TTC549 (cell line): ENCODE results near the gene XIRP2.
"Not testable (repeated sequence)": the region's sequence is repeated elsewhere in the genome, so short reads cannot be mapped to it uniquely, and the experiment has no call there.

Source experiments
- FAIRE-seq: peaks from 2 replicates; lab custom pipeline; 2012; peaks lifted over from hg19 to GRCh38; lab: Jason Lieb, UNC

Gene XIRP2

DNA sequence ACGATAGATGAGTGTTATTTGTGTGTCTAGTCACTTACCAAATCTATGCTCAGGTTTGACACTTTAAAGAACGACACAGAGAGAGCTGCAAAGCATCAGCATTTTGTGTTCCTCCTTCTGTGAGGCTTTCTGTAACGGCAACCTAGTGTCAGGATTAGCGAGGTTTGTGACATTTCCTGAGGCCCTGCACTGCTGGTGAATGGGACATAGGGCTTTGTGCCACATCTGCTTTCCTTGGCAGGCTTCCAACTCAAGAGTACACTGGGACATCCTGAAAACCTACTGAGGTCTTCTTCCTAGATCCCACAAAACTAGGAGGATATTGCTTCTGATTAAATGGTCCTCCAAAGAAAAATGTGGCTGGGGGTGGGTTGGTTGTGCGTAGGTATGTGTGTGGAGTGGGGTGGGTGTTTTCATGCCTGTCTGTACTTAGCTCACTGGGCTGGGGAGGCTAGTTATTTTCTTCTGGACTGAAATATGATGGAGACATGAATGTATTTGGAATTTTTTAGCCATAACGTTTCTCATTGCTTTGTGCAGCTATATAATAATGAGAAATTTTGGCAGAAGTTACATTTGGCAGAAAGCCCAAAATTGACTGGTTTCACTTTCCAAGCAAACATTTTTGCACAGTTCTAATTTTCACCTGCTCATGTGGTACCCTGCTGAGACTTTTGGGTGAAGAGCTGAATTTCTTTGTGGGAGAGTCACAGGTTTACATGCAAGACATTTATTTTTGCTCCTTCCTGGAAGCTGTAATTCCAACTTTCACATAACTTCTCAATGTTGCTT lies 308.4 kb downstream of the XIRP2 start:
- no peak for FAIRE-seq

DNA sequence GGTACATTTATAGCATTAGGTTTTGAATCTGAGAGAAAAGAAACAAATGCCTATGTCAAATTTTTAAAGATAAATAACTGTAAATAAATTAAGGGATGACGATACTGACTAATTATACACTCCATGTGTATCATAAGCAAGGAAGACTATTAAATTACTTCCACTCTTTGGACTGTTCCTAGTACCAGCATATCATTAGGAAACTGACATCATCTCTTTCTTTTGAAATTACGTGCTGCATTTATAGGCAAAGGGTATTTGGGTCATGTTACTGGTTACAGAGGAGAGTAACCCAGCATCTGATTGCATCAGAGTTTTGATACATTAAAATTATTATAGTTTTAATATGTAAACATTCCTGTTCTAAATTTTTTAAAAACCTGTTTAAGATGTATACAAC lies 309.7 kb downstream of the XIRP2 start:
- FAIRE-seq = no peak

DNA sequence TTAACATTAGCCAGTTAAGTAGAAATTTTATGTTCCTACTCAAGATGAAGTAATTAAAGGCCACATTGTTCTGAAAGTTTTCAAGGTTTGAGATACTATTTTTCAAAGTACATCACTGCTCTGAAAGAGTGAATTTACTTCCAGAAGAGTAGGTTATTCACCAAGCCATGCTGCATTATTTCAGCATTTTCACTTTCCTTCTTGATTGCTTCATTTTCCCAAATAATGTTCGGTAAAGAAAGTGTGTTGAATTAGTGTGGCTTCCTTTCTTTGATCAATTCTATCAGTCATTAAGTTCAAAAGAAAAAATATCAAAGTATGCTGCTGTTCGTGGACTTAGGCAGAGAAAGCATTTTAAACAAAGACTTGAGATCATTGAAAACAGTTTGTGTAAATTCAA lies 310.3 kb downstream of the XIRP2 start:
- no peak for FAIRE-seq

DNA sequence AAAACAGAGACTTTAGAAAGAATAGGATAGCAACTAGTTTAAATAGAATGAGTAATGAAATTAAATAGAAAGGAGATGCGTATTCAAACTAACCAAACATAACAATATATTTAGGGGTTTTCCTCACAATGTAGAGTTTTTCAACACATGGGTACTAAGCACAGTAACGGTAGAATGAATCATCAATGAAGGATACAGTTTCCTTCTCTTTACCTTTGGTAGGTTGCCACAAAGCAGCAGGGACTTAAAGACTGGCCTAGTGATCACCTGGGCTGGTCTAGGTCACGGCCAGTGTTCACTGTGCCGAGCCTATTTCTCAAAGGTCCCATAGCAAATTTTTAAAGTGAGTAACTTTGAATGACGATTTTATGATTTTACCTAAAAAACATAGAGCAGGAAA lies 311.7 kb downstream of the XIRP2 start:
- FAIRE-seq = no peak

DNA sequence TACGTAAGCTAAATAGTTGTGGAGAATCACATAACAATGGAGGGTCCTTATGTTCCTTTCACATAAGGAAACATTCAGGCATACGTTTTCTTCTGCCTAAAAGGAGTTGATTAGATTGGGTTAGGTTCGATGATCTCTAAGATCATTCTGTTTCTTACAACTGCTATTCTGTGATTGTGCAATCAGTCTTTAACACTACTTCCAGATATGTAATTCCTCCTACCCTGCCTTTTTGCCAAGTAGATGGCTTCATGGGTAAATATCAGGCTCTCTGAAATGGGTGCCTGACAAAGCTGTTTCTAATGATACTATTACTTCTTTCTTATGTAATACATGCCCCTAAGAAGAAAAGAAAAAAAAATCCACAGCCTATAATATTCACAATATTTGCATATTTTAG lies 321.5 kb downstream of the XIRP2 start:
- no peak for FAIRE-seq

DNA sequence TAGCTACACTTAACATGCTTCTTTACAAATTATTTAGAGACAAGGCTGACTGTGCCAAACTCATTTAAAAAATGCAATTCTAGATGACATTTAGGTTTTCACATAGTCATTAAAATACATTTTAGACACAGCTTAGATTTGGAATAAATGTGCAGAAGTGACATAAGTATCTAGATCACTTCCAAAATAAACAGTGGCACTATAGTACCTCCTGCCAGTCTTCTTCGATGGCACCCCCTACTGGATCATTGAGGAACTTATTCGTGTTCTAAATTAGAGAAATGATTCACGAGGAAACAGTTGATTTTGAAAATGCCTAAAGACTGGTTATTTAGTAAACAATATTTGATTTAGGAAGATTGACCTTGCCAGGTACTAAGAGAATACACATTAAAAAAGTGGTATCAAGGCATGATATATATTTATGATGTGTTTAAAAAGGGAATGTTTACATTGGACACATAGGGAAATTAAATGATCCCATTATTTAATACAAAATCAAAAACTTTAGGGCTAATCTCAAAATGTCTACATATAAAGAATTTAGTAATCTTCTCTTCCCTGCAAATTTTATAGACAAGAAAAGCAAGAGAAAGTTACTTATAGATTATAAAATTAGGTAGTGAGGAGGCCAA lies 323.9 kb downstream of the XIRP2 start:
- peak; percentile 60 for FAIRE-seq

DNA sequence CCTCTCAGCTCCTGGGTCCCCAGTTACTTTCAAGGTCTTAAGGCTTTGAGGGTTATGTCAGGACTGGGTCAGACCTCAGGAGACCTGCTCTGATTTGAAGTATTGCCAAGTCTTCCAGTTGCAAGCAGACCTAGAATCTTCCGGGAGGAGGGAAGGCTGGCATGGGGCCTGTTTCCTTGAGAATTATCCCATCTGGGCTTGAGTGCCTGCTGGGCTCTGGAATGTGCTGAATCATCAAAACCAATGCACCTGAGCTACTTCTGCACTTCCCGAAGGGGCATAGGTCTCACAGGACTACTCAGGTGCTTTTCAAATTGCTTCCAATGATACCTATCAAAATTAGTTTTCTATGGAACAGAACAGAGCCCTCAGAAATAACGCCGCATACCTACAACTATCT lies 327.3 kb downstream of the XIRP2 start:
- FAIRE-seq = no peak

DNA sequence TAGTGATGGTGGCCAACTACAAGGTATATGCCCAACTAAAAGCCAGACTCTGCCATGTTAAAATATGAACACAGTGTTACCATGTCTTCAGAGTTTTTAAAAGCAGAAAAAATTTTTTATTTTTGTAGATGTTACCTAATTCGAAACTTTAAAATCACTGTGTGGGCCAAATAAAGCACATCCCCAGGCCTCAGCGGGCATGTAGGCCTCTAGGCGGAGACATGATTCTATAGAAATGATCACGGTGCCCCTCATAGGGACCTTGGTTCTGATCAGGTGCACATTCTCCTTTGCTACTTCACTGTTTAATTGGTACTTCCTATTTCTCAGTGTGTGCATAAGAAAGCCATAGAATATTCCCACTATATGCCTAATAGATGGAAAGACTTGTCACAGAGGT lies 349.2 kb downstream of the XIRP2 start:
- no peak for FAIRE-seq

DNA sequence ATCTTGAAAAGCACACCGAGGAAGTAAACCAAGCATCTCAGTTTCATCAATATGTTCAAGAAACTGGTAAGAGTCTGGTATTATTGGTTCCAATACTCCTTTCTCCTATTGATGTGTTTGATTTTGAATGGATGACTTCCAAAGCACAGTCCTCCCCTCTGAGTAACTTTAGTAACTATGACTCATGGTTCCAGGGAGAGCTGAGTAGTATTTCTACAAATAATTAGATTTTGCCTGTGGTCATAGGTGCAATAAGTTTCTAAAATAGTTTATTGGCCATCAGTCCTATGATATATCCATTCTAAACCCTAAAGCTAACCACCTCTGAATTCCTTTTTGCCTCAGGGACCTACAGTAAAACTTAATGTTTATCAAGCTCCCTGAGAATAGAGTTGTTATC lies 352.4 kb downstream of the XIRP2 start:
- FAIRE-seq = no peak

DNA sequence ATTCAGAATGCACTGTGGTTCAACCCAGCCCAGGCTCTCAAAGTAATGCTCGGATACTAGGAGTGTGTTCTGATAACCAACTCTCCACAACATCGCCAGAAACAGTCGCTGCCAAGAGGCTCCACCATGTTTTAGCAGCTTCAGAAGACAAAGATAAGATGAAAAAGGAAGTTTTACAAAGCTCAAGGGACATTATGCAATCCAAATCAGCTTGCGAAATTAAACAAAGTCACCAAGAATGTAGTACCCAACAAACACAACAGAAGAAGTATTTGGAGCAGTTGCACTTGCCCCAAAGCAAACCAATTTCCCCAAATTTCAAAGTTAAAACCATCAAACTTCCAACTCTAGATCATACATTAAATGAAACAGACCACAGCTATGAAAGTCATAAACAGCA lies 360.9 kb downstream of the XIRP2 start:
- FAIRE-seq = no peak

DNA sequence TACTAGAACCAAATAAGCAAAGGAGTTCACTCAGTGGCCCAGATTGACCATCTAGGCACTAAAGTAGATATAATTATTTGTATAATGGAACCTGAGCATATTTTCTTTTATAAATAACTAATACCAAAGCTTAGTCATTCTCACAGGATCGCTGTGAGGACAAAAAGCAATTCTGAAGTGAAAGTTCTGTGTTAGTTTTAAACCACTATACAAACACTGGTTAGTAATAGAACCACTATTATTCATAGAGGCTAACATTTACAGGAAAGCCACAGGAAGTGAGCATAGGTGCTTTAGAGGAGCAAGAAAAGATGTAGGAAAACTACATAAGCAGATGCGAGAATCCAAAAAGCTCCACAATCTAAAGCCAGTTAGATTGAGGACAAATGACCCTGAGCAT lies 364.7 kb downstream of the XIRP2 start:
- FAIRE-seq = no peak

DNA sequence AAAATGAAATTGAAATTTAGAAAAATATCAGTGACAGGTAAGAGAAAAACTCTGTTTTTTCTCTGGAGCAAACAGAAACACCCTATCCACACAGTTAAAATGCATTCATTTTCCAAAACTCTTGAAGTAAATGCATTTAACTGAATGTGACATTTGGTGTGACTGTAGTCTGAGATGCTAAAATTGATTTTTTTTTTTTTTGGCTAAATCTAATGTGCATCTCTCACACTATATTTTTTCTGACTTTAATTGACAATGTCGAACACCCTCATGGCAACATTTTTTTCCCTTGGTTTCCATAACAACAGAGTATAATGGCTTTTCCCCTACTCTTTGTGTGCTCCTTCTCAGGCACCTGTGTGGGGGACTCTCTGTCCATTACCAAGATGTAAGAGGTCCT lies 366.4 kb downstream of the XIRP2 start:
- no peak for FAIRE-seq

DNA sequence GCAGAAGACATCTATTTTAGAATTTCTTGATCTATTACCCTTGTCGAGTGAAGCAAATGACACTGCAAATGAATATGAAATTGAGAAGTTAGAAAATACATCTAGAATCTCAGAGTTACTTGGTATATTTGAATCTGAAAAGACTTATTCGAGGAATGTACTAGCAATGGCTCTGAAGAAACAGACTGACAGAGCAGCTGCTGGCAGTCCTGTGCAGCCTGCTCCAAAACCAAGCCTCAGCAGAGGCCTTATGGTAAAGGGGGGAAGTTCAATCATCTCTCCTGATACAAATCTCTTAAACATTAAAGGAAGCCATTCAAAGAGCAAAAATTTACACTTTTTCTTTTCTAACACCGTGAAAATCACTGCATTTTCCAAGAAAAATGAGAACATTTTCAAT lies 370.4 kb downstream of the XIRP2 start:
- FAIRE-seq = no peak

DNA sequence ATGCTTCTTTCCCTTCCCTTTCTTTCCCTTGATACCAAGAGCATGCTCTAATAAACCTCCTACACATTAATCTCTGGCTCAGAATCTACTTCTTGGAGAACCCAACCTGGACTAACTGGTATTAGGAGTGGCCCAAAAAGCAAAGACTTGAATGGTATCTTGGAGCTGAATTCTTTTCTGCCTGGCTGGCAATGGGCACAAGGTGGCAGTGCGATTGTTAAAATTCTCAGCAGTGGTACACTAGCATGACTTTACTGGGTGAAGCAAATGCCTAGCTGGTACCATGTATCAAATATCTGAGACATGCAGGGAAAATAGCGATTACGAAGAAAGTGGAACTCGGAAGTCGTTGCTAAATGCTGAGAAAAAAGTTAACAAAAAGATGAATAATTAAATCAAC lies 376.1 kb downstream of the XIRP2 start:
- FAIRE-seq = no peak

DNA sequence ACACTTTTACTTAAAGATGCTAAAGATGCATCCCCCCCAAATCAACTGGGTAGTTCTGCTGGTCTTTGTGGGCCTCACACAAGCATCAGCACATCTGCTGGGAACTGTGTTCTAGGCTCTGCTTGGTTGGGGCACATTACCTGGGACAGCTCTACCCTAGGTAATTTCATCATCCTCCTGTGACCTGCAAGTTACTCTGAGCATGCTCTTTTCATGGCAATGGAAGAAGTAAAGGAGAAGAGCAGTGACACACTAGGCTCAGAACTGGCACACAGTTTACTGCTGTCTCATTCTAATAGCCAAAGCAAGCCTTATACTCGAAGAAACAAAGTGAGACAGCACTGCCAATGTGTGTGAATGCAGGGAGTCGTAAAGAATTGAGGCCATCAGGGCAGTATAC lies 376.7 kb downstream of the XIRP2 start:
- FAIRE-seq = no peak

DNA sequence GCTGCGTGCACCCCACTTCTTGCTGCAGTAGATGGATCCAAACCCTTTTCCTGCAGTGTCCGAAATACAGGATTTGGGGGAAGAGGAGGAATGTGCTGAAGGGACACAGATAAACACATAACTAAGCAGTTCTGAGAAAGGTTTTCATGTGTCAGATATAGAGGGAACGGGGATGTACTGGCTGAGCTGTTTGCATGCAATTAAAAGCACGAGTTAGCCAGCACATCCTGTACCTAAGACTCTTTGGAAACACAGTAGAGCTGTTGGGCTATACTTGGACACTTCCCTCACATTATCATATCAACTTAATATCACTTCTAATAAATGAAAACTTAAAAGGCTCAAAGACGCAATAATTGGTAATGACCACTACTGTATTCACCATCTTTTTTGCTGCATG lies 377.4 kb downstream of the XIRP2 start:
- FAIRE-seq = no peak

DNA sequence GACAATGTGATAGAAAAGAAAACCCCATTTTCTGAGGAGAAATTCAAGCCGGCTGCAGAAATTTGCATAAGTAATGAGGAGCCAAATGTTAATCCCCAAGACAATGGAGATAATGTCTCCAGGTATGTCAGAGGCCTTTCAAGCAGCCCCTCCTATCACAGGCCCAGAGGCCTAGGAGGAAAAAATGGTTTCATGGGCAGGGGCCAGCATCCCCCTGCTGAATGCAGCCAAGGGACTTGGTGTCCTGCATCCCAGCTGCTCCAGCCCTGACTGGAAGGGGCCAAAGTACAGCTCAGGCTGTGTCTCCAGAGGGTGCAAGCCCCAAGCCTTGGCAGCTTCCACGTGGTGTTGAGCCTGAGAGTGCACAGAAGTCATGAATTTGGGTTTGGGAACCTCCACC lies 380.0 kb downstream of the XIRP2 start:
- not testable (repeated sequence) for FAIRE-seq

DNA sequence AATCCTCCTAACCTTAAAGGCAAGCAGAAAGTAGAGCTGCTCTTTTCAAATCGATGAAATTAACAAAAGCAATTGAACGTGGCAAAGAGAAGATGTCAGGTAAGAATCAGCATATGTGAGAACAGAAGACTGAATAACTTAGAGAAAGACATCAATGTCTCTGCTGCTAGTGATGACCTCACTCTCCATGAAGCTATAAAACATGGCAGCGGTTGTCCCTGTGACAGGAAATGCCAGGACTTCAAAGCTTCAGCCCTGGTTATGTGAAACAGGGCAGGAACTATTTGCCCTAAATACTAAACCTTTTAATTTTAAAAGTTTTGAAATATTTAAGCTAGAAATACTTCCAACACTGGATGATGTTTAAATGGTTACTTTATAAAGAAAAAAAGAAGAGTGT lies 383.7 kb downstream of the XIRP2 start:
- FAIRE-seq = no peak

DNA sequence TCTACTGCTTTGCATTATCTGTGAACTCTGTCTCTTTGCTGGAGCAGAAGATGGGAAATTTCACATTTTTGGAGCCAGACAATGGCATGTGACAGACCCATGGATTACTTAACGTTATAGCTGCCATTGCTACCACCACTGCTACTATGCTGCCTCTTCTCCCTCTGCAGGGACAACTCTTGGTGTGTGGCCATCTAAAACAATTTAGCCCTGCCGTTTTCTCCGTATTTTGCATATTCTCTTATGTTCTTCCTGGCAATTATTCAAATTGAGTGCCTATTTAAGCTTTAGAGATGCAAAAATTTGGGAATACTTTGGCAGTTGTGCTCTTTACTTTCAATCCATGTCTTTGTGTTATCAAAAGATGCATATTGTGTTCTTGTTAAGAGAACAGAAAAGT lies 386.8 kb downstream of the XIRP2 start:
- FAIRE-seq = no peak

DNA sequence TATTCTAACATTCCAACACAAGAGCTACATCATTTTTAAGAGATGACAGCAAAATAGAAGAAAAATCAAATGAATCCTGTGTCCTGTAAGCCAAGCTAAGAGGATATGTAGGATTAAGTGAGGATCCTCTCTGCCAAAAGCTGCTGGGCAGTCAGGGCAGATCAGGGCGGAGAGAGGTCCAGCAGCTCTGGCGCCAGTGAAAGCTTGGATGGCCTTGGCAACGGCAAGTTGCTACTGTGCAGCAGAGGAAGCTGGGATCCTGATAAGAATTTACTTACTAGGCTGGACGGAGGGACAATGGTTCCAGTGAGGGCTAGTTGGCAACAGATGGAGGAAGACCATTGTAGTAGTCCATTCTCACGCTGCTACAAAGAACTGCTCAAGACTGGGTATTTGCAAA lies 391.5 kb downstream of the XIRP2 start:
- FAIRE-seq = no peak

DNA sequence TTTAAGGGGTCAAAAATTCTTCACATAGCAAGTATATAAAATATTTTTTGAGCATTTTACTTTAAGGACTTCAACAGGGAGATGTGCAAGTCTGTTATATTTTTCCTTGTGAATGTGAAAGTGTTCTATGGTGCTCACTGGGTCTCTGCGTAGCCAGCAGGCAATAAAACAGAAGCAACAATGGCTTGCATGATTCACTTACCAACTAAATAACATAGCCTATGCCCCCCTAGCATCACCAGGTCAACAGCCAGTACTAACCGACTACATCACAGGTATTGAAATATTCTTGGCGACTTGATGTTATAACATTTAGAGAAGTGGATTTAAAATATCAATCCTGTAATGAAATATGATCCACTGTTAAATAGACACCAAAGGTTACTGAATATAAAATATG lies 398.9 kb downstream of the XIRP2 start:
- FAIRE-seq = no peak

DNA sequence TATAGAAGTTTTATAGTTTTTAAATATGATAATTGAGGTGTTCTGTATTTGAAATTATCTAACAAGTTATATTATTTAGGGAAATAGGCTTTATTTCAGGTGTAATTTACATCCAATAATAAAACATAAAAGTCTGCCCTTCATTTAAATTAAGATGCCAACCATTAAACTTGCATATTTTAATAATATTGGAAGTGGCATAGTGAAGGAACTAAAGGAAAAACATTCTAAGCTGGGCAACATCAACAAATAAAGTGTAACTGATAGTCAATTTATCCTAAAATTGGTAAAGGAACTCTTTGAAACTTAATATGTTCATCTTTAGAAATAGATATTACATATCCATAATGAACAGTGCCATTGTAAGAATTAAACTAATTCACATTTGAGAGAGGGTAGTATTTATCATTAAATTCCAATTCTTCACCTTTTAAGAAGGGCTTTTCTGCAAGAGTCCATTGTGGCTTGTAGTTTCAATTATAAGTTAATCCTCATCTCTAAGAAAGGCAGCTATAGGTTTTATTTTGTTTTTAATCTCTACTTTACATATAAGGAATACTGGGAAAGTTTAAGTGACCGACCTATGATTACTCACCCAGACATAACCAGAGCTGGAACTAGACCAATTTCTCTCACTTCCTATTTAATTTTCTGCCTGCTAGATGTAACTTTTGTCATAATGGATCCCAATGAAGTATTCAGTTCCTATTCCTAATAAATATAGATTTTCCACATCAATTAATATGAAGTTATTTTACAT lies 401.6 kb downstream of the XIRP2 start:
- no peak for FAIRE-seq

DNA sequence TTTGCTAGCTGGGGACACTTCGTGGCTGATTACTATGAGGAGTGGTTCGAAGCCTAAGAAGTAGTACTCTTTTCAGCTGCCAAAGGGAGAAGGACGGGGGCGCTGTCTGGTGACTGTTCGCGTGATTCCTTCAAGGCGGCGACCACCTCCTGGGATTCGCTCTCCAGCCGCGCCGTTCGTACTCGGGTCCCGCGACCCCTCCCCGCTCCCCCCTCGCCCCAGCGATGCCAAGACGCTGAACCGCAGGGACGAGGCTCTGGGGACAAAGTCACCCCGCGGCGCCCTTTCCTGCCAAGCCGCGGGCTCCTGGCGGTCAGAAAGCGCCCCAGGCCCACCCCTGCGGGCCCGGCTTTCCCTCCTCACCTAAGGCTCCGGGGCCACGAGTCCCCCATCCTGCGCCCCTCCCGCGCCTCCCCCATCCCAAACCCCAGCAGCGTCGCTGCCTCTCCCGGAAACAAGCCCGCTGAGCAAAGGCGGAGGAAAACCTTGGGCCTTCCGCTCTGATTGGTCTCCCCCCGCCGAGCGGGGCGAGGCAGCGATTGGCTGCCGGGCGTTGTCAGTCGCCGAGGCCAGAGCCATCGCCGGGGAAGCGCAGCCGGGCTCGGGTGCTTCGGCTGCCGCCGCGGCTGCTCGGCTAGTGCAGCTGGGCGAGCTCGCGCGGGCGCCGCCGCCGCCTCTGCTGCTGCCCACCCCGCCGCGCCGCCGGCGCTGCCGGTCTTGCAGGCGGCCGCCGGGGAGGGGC lies 404.3 kb downstream of the XIRP2 start, which contains the start of gene B3GALT1:
Gene B3GALT1 (plus strand): TSS at position 572 of the 742 bp plus-strand sequence.
- no peak for FAIRE-seq
